ENCODE measurements around the gene SLC1A2. TPM values are rescaled to one million over a fixed set of nuclear protein-coding genes. Genes with fewer than 3 reads are reported as not detected.
A peak's percentile ranks its signal among the peaks of the same experiment; 100 is the strongest.

The SLC1A2 gene
- total RNA-seq, 2 donors from 2014 or later: 0.54 to 0.78 TPM

DNA sequence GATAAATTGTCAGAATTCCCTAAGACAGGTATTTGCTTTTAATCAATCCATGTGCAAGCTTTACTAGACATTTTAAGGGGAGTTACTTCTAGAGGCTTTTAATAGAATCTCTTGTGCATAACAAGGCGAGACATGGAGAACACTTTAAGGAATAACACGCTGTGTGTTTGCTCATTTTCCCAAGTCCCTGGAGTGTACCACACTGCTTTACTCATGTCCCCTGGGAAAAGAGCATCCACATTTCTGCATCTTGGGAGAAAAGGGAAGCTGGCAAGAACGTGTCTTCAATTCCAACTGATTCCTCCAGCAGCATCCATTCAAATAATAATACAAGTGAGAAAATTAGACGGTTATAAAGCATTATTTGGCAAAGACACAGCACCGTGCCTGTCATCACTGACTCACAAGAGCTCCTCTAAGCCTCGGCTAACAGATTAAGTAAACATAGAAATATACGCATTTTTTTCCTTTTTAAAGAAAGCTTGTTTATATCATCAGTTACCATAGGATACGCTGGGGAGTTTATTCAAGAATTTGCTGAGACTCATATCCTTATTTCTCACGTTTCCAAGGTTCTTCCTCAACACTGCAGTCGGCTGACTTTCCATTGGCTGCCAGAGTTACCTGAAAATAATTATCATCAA, 158.9 kb downstream of the SLC1A2 start:
- Histone ChIP-seq H3K4me1 (ENCODE audit: control insufficient read depth in 1 of 2, low read depth in 2 of 2) (peaks cover 9 to 48% of the 10 kb centered on the region in 2 donors), H3K9me3 (no peaks in the 10 kb centered on the region), H3K36me3 (no peaks in the 10 kb centered on the region), H3K27ac (peak overlapping the region; percentile 39 to 47), H3K27me3 (replicated peaks; ENCODE audit: insufficient read depth) (no peaks in the 10 kb centered on the region), H3K4me3 (peak overlapping the region; percentile 48)
- ATAC-seq (ENCODE audit: insufficient number of reproducible peaks, low FRiP score, low read depth) (peak; percentile 78), DNase-seq (ENCODE audit: low spot score) (no peak)
- TF ChIP-seq, protein P1, sequence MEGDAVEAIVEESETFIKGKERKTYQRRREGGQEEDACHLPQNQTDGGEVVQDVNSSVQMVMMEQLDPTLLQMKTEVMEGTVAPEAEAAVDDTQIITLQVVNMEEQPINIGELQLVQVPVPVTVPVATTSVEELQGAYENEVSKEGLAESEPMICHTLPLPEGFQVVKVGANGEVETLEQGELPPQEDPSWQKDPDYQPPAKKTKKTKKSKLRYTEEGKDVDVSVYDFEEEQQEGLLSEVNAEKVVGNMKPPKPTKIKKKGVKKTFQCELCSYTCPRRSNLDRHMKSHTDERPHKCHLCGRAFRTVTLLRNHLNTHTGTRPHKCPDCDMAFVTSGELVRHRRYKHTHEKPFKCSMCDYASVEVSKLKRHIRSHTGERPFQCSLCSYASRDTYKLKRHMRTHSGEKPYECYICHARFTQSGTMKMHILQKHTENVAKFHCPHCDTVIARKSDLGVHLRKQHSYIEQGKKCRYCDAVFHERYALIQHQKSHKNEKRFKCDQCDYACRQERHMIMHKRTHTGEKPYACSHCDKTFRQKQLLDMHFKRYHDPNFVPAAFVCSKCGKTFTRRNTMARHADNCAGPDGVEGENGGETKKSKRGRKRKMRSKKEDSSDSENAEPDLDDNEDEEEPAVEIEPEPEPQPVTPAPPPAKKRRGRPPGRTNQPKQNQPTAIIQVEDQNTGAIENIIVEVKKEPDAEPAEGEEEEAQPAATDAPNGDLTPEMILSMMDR (IDR thresholded peaks at IDR 0.05): no peak

DNA sequence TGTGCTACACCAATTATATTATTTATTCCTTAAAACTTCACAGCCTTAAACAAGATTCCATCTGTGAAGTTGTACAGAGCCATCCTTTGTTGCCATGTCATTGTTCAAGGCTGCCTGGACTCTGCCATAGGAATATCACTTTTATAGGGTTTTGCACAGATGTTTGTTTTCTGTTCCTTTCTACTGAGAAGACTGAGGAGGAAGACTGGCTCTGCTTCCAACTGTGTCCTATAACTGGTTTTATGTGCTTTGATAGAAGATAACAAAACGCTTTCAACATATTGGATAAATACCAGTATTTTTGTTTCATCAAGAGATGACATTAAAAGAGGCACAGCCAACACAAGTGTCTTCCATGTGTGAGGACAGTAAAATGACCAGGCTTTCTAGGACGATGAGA, 159.8 kb downstream of the SLC1A2 start:
- no peaks in the 10 kb centered on the region for H3K27me3 ChIP-seq (replicated peaks; ENCODE audit: insufficient read depth)
- H3K36me3 ChIP-seq: no peaks in the 10 kb centered on the region
- ATAC-seq (ENCODE audit: insufficient number of reproducible peaks, low FRiP score, low read depth) (no peak), DNase-seq (ENCODE audit: low spot score) (no peak)
- TF ChIP-seq, protein P1 (IDR thresholded peaks at IDR 0.05): no peak
- H3K4me3 ChIP-seq: no peak overlapping the region
- no peak overlapping the region for H3K27ac ChIP-seq
- H3K4me1 ChIP-seq (ENCODE audit: control insufficient read depth in 1 of 2, low read depth in 2 of 2): peaks cover 9 to 48% of the 10 kb centered on the region in 2 donors
- no peaks in the 10 kb centered on the region for H3K9me3 ChIP-seq

DNA sequence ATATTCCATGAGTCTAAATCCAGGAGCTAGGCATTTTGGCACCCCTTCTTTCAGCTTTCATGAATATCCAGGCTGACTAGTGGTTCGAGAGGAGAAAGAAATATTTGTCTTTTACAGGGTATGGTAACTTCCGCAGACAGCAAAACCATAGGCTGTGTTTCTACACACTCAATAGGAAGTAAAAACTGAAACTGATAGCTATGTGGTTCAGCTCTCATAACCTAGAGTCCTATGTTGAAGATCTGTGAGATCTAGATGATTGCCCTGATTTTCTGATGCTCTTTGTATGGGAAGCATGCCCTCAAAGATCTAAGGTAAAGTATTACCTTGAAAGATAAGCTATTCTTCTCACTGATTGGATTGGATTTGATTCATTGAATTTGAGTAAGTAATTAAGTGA, 162.1 kb downstream of the SLC1A2 start:
- no peak for DNase-seq (ENCODE audit: low spot score)
- no peaks in the 10 kb centered on the region for H3K36me3 ChIP-seq
- peaks cover 17 to 68% of the 10 kb centered on the region in 2 donors for H3K4me1 ChIP-seq (ENCODE audit: control insufficient read depth in 1 of 2, low read depth in 2 of 2)
- no peaks in the 10 kb centered on the region for H3K9me3 ChIP-seq
- no peak overlapping the region for H3K27ac ChIP-seq
- TF ChIP-seq, protein P1 (IDR thresholded peaks at IDR 0.05): no peak
- H3K4me3 ChIP-seq: no peak overlapping the region
- no peaks in the 10 kb centered on the region for H3K27me3 ChIP-seq (replicated peaks; ENCODE audit: insufficient read depth)
- no peak for ATAC-seq (ENCODE audit: insufficient number of reproducible peaks, low FRiP score, low read depth)

DNA sequence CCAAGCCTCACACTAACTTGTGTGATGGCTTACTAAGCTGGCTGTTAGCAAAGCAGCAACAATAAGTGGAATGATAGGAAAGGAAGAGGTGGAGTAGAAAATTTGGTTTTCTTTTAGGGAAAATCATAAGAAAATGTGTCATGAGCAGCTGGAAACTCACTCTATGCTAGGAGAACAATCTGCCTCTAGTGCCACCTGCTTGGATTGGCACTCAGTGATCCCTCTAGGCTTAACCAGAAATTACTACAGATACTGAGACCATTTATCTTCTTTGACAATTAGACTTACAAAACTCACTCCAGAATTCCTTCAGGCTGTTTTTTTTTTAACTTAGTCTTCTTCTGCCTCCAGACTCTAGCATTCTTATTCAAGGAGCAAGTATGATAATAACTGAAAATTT, 163.1 kb downstream of the SLC1A2 start:
- H3K36me3 ChIP-seq: no peaks in the 10 kb centered on the region
- peak overlapping the region; percentile 7 to 39 for H3K27ac ChIP-seq
- no peak overlapping the region for H3K4me3 ChIP-seq
- TF ChIP-seq, protein P1 (IDR thresholded peaks at IDR 0.05): no peak
- DNase-seq (ENCODE audit: low spot score): no peak
- no peak for ATAC-seq (ENCODE audit: insufficient number of reproducible peaks, low FRiP score, low read depth)
- peaks cover 17 to 67% of the 10 kb centered on the region in 2 donors for H3K4me1 ChIP-seq (ENCODE audit: control insufficient read depth in 1 of 2, low read depth in 2 of 2)
- H3K27me3 ChIP-seq (replicated peaks; ENCODE audit: insufficient read depth): no peaks in the 10 kb centered on the region
- H3K9me3 ChIP-seq: no peaks in the 10 kb centered on the region

DNA sequence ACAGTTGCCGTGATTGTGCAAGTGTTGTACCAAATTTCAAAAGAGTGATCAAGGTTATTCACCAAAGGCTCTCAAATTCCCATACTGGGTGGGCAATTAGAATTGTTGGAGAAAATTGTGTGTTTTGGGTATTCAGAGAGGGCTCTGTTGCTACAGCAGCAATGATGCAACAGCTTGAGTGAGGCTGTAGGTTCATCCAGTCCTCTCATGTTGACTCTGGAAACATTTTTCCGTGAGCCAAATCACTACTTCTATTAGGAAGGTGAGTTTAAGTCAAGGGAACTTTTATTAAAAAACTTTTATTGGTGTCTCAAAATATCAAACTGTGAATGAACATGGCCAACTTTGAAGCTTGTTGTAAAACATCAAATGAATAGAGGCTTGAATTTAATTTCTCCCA, 163.8 kb downstream of the SLC1A2 start:
- Histone ChIP-seq H3K9me3 (no peaks in the 10 kb centered on the region), H3K4me1 (ENCODE audit: control insufficient read depth in 1 of 2, low read depth in 2 of 2) (peaks cover 17 to 60% of the 10 kb centered on the region in 2 donors), H3K27ac (peak overlapping the region in 1 of 2 donors; percentile 39), H3K27me3 (replicated peaks; ENCODE audit: insufficient read depth) (no peaks in the 10 kb centered on the region), H3K4me3 (no peak overlapping the region), H3K36me3 (no peaks in the 10 kb centered on the region)
- TF ChIP-seq, protein P1 (IDR thresholded peaks at IDR 0.05): no peak
- DNase-seq (ENCODE audit: low spot score) (no peak), ATAC-seq (ENCODE audit: insufficient number of reproducible peaks, low FRiP score, low read depth) (no peak)
